Measurements from ENCODE around the gene AKAP6. TPM values are rescaled to one million over a fixed set of nuclear protein-coding genes. Genes with fewer than 3 reads are reported as not detected.

The AKAP6 gene
- total RNA-seq, 1 donor from 2014 or later, result 249 TPM

DNA sequence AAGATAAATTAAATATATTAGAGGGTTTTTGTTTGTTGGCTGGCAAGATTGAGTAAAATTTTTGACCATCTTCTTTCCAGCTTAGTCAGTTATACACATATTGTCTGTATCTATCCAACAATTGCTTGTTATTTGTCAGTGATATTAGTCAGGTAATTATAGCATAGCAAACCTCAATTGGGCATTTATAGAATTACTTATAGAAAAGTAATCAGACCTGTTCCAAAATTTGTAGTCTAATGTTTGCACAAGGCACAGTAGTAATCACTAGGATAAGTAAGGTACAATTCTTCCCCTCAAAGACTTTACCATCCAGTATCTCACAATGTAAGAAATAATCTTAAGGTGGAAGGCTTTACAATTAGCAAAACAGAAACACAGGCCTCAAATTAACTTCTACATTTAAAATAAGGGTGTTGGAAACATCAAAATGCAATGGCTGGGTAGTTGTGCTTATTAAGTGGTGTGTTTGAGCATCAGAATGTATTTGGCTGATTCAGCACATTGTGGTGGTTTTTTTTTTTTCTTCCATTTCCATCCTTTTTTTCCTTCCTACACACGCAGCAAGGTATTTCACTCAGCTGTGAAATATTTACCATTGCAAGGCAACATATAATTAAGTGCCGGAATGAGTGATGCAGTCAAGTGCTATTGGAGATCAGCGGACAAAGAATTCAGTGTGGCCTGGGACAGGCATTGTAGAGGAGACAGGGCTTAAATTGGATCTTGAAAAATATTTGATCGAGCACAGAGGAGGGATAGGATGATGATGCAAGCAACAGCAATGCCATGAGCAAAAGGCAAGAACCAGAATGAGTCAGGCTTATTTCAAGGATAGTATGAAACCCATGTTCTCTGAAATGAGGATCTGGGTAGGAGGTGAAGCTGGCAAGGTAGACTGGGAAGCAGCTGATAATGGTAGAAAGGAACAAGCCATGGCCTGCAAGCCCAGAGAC, 178.2 kb downstream of the AKAP6 start:
- intact Hi-C loops (cut with DNase I), result loop anchor here (5.0 kb wide), 1 partner anchor 35 kb away; no protein-coding TSS in a partner anchor

DNA sequence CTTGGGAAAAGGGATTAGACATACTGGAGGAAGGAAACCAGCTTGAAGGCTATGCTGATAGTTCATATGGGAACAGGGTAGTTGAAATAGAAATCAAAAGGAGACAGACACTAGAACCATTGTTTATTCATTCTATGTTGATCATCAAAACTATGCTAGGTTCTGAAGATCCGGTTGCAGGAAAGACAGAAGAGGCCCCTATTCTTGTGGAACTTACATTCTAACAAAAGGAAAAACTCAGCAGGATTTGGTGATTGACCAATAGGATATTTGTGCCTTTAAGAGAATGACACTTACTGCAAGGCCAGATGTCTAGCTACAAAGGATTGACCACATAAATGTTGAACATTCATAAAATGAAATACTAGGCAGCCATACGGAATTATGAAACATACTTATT, 179.2 kb downstream of the AKAP6 start:
- intact Hi-C loops (cut with DNase I), result loop anchor here (5.0 kb wide), 1 partner anchor 36 kb away; no protein-coding TSS in a partner anchor
- no peak for DNase-seq (ENCODE audit: low spot score)

More for the DNA sequence above, 178.2 kb downstream of the AKAP6 start:
- DNase-seq (ENCODE audit: low spot score), result no peak

DNA sequence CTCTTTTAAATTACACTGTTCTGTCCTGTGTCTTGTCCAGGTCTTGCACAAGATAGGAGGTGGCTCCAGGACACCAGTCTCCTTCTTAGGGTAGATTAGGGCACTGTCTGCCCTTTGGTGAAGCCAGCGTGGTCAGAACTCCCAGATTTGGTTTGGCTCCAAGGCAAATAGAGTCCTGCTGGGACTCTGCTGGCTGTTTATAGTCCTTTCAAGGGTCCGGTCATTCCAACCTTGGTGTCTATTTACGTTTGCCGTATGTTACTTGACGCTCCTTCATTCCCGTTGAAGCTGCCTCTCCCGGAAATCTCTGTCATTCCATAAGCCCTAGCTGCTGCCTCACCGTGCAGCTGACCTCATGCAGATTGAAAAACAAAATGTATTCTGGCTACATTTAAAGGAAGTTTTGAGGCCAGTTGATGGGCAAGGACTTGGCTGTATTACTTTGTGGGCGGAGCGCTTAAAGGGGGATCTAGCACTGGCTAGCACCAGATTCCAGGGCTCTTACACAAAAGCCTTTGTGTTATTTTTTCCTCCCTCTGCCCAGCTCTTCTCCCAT, 180.6 kb downstream of the AKAP6 start:
- intact Hi-C loops (cut with DNase I), result loop anchor here (5.0 kb wide), 1 partner anchor 37 kb away; no protein-coding TSS in a partner anchor
- peak; percentile 76 for DNase-seq (ENCODE audit: low spot score)

DNA sequence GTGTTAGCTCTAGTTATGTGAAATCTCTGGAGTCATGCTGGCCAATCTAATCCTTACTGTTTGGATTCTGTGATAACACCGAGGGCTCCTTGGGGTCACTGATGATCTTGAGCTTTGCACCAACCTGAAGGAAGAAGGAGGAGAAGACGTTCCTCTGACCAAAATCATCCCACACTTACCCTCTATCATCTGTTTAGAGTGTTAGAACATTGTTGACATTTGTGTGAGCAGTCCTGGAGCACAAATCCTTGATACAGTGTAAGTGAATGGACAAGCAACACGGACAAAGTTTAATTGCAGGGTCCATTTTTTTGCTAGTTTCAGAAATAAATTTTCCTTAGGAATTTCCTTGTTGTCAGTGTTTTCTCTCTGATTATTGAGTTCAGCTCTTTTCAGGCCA, 181.7 kb downstream of the AKAP6 start:
- DNase-seq (ENCODE audit: low spot score), result no peak

DNA sequence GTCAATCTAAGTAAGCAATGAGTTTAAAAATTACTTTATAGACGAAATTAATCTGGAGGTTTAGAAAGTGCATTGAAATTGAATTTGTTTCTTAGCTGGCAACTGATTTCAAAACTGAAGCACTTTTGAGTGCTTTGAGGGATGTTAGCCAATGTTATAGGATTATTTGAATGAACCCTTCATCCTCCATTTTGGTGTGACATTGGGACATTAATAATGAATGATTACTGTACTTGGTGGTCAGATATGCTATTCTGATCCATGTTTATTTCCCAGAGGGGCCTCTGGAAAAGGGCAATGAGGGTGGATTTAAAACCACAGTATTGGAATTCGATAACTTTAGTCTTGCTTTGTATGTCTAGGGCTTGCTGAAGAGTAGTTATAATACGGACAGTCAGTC, 183.2 kb downstream of the AKAP6 start:
- intact Hi-C loops (cut with DNase I), result no loop called here
- DNase-seq (ENCODE audit: low spot score), result no peak

More for the DNA sequence above, 181.7 kb downstream of the AKAP6 start:
- intact Hi-C loops (cut with DNase I), result no loop called here

DNA sequence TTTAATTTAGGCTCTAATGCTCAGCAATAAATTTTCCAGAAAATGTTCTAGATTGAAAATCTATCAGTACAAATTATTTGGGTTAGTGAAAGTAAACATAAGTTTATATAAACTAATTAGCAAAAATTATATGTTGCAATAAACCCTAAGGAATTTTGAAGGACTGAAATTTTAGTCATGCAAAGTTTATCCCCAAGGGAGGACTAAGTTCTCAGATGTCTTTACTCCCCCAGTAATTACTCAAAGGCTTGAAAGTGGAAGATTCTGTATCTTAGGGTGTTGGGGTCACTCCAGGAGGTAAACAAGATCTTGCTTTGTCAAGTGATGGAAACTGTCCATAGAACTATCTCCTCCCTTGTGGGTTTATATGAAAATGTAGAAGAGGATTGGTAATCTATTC, 183.7 kb downstream of the AKAP6 start:
- intact Hi-C loops (cut with DNase I), result no loop called here
- no peak for DNase-seq (ENCODE audit: low spot score)

DNA sequence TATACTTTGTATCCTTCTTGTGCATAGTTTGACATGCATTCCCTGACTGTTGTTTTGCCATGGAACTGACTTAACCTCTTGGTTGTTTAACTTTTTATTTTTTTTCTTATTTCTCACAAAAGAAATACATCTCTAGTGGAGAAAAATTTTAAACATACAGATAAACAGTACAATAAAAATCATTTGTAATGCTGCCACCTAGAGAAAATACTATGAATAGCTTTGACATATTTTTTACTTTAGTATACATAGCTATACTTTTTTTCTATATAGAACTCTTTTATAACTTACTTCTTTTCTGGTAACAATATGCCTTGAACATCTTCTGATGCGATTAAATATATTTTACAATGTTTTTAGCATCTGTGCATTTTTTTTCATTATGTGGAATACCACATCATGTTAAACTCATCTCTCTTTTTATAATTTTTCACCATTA, 184.5 kb downstream of the AKAP6 start:
- no peak for DNase-seq (ENCODE audit: low spot score)
- intact Hi-C loops (cut with DNase I), result no loop called here

DNA sequence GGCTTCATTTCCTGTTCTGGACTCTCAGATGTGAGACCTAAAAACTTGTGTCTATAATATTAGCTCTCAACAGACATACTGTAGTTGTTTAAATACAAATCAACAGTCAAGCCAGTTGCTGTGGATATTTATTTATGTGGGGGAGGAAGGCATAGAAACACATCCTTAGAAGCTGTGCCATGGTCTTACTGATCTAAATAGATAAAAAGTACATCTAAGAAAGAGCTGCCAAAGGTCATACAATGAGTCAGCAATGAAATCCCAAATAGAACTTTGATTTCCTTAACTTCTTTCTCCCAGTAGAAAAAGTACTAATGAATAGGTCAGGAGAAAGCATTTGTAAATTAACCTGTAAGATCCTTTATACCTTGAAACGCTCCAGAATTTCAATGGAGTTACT, 185.1 kb downstream of the AKAP6 start:
- DNase-seq (ENCODE audit: low spot score), result no peak
- intact Hi-C loops (cut with DNase I), result no loop called here

DNA sequence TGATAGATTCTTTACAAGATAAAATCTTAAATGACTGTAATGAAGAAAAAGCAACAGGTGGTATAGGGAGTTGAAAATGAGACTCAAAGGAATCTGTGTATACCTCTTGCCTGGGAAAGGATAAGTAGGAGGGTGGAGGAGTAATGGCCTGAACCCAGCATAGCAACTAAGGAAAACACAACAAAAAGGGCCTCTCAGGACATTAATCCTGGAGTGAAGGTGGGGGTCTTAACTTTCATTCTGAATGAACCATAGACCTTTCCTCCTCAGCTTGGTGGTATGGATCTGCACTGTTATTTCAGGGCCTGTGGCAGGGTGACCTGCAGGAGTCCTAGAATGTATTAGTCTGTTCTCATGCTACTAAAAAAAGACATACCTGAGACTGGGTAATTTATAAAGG, 185.6 kb downstream of the AKAP6 start:
- intact Hi-C loops (cut with DNase I), result no loop called here
- no peak for DNase-seq (ENCODE audit: low spot score)

DNA sequence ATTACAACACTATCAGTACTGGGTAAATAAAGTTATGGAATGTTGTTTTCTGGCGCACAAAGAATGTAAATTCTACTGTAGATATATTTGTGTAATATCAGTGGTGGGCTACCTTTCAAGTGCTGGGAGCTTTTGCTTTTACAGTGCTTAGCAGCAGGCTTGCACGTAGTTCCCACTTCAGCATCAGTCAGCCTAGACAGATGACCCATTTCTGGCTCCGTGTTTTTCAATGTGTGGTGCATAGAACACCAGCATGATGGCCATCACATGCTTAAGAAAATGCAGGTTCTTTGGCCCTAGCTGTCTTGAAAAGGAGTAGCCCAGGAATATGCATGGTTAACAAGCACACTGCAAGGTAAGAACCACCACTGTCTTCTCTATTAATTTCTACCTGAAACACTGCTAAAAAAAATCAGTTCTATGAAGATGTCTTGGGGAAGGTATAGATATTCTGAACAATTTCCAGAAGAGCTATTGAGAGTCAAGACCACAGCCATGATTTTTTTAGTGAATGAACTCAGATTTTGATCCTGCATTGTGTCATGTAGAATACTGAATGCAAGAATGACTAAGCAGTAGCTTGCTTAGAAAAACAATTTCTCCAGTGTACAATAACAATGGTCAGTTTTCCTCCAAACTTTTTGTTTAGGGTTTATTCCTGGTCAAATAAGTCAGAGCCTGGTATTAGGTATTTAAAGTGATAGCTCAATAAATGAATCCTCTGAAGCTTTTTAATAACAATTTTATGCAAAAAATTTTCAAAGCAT, 195.7 kb downstream of the AKAP6 start:
- no peak for DNase-seq (ENCODE audit: low spot score)
- intact Hi-C loops (cut with DNase I), result no loop called here

DNA sequence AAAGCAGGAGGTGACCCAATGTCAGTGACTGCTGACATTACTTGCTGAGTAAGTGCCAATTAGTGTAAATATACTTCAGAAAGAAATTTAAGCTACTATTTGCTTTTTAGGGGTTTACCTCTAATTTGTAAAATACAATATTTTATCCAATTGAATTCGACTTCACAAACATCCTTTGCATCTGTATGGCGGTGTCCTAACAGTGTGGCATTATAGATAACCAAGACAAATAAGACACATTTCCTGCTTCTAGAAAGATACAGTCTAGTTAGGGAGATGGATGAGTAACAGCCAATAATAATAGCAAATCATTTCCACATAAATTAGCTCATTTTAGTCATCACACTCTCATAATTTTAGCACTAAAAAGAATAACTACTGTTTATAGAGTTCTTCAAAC, 196.5 kb downstream of the AKAP6 start:
- no peak for DNase-seq (ENCODE audit: low spot score)
- intact Hi-C loops (cut with DNase I), result no loop called here

DNA sequence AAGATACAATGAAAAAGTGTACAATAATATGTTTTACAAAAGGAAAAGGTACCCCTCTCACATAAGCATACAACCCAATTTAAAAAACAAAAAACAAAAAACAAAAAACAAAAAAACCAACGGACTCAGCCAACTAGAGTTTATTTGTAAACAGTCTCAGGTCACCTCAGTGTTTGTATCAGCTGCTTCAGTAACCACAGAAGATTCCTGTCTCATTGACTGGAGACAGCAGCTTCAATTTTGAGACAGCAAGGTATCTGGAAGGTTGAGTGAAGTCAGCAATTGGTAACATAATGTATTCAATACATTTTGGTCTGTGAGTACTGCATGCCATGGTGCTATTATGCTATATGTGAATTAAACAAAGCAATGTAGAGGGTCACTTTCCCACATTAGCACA, 201.7 kb downstream of the AKAP6 start:
- intact Hi-C loops (cut with DNase I), result no loop called here
- no peak for DNase-seq (ENCODE audit: low spot score)

DNA sequence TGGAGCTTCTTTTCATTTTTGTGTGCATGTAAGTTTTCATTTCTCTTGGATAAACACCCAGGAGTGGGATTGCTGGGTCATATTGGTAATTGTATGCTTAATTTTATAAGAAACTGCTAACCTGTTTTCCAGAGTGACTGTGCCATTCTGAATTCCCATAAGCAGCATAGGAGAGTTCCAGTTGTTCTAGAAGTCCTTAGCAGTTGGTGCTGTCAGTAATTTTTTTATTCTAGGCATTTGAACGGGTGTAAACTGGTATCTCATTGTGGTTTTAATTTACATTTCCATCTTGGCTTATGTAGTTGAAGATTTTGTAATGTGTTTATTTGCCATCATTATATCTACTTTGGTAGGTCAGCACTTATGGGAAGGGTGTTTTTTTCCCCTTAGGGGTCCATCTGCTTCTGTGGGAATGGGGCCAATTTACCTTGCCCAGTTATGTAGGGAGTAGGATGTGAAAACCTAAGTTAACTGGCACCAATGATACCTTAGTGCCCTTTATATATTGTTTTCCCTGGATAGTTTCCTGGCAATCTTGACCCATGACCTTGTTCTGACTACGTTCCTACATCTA, 202.9 kb downstream of the AKAP6 start:
- intact Hi-C loops (cut with DNase I), result no loop called here
- DNase-seq (ENCODE audit: low spot score), result no peak

DNA sequence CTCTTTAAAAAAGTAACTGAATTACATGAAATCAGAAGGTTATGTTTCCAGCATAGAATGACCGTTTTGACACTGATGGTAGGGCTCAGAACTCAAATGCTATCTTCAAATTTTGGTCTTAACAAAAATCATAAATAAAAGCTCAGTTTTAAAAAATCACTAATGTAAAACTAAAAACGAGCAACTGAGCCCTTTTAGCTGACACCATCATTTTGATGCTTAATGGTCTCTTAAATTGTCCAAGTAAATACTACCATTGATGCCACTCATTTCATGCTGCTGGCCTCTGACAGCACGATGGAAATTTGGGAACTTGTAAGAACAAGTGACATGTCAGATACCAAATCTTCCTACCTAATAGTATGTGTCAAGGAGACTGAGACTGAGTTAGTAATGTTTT, 205.0 kb downstream of the AKAP6 start:
- no peak for DNase-seq (ENCODE audit: low spot score)
- intact Hi-C loops (cut with DNase I), result no loop called here

DNA sequence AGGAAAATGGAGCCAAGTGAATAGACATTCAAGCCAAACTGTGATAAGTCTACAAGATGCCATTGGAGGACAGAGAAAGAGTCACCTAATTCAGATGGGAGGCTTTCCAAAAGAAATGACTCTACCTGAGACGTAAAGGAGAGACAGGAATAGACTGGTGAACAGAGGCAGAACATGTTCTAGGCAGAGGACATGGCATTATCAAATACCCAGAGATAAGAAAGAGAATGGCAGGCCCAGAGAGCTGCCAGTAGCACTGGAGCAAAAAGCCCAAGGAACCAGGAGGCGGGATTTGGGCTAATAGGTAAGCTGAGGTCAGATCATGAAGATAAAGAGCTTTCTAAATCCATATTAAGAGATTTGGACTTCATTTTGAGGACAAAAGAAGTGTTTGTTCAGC, 207.1 kb downstream of the AKAP6 start:
- DNase-seq (ENCODE audit: low spot score), result no peak
- intact Hi-C loops (cut with DNase I), result no loop called here

DNA sequence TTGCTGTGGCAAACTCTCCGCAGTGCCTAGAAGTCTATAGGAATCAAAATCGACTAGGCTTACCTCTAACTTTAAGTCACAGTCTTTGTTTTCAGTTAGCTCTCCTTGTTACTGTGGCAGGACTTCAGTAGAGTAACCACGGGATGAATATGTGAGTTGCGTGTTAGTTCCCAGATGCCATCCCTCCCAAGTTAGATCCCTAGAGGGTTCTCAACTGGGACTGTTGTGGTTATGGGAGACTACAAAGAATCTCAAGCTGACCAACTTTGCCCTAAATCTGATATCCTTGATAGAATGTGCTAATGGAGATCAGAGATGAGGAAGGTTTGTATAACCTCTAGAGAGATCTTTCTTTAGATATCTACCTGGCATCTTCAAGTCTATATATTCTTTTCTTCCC, 208.1 kb downstream of the AKAP6 start:
- intact Hi-C loops (cut with DNase I), result no loop called here
- no peak for DNase-seq (ENCODE audit: low spot score)

DNA sequence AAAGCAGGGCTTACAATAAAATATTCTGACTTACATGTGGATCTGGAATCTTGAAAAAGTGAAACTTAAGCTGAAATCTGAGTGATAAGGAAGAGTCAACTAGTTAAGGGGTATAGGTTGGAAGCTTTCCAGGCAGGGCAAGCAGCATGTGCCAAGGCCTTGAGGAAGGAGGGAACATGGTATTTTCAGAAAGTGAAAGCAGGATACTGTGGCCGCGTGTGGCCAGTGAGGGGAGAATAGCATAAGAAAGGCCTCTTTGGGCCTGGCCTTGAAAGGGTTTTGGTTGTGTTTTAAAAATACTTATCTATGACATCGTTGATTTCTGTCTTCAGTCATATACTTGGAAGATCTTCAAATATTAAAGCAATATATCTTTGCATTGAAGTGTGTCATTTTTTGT, 213.4 kb downstream of the AKAP6 start:
- no peak for DNase-seq (ENCODE audit: low spot score)
- intact Hi-C loops (cut with DNase I), result no loop called here

DNA sequence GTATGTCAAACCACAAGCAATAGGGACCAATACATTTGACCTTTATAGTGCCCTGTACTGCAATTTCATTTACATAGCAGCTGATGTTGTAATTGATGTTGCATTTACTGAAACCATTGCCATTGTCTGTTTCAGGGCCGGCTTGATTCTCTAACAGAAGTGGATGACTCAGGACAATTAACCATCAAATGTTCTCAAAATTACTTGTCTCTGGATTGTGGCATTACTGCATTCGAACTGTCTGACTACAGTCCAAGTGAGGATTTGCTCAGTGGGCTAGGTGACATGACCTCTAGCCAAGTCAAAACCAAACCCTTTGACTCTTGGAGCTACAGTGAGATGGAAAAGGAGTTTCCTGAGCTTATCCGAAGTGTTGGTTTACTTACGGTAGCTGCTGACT, 216.0 kb downstream of the AKAP6 start:
- DNase-seq (ENCODE audit: low spot score), result no peak
- intact Hi-C loops (cut with DNase I), result no loop called here

DNA sequence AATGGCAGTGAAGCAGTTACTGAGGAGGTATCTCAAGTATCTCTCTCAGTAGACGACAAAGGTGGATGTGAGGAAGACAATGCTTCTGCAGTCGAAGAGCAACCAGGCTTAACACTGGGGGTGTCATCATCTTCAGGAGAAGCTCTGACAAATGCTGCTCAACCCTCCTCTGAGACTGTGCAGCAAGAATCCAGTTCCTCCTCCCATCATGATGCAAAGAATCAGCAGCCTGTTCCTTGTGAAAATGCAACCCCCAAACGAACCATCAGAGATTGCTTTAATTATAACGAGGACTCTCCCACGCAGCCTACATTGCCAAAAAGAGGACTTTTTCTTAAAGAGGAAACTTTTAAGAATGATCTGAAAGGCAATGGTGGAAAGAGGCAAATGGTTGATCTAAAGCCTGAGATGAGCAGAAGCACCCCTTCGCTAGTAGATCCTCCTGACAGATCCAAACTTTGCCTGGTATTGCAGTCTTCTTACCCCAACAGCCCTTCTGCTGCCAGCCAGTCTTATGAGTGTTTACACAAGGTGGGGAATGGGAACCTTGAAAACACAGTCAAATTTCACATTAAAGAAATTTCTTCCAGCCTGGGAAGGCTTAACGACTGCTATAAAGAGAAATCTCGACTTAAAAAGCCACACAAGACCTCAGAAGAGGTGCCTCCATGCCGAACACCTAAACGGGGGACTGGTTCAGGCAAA, 216.6 kb downstream of the AKAP6 start:
- DNase-seq (ENCODE audit: low spot score), result no peak
- intact Hi-C loops (cut with DNase I), result no loop called here
